ENCODE data around the gene POLRMT. TPM values are rescaled to one million over a fixed set of nuclear protein-coding genes. Genes with fewer than 3 reads are reported as not detected.
A peak's percentile ranks its signal among the peaks of the same experiment; 100 is the strongest.

Gene POLRMT
- total and polyA plus RNA-seq, 7 donors: 61.7 to 99.8 (median 78.8) TPM

GRCh38 chr19:591099-591958 lies 42.0 kb downstream of the POLRMT start:
- H3K4me3 ChIP-seq: no peak overlapping the region
- 26 to 32% (median 32%) methylated on average over 68 to 75 of the region's 75 CpGs for WGBS, 3 donors
- no peaks in the 10 kb centered on the region for H3K9me3 ChIP-seq
- ATAC-seq (peak; percentile 47 to 69 (median 60)), DNase-seq (no peak)
- no peaks in the 10 kb centered on the region for H3K36me3 ChIP-seq (ENCODE audit: insufficient read depth in 1 of 2, low read depth in 1 of 2)
- no peaks in the 10 kb centered on the region for H3K4me1 ChIP-seq
- H3K27me3 ChIP-seq (ENCODE audit: insufficient read depth in 3 of 3, low read length in 2 of 3): peaks cover 0 to 57% (median 22%) of the 10 kb centered on the region in 3 donors
- no peak for TF ChIP-seq CTCF (IDR thresholded peaks at IDR 0.05)
- intact Hi-C loops (cut with DNase I): loop anchor here in 1 of 2 donors (5.0 kb wide), 1 partner anchor 36 kb away; no protein-coding TSS in a partner anchor
- no peak overlapping the region for H3K27ac ChIP-seq

- H3K36me3 ChIP-seq (ENCODE audit: insufficient read depth in 1 of 2, low read depth in 1 of 2): no peaks in the 10 kb centered on the region
- intact Hi-C loops (cut with DNase I): loop anchor here in 1 of 2 donors (5.0 kb wide), 1 partner anchor 37 kb away; no protein-coding TSS in a partner anchor
- no peak for TF ChIP-seq CTCF (IDR thresholded peaks at IDR 0.05)
- DNase-seq (no peak), ATAC-seq (no peak)
- H3K4me3 ChIP-seq: no peak overlapping the region
- peaks cover 0 to 51% (median 20%) of the 10 kb centered on the region in 3 donors for H3K27me3 ChIP-seq (ENCODE audit: insufficient read depth in 3 of 3, low read length in 2 of 3)
- WGBS, 3 donors: 3 to 10% (median 8%) methylated on average over 16 to 41 of the region's 41 CpGs
- H3K4me1 ChIP-seq: no peaks in the 10 kb centered on the region
- no peak overlapping the region for H3K27ac ChIP-seq
- no peaks in the 10 kb centered on the region for H3K9me3 ChIP-seq
Measured at GRCh38 chr19:590750-591098, 42.6 kb downstream of the POLRMT start.

- TF ChIP-seq CTCF (IDR thresholded peaks at IDR 0.05): no peak
- no peak for ATAC-seq
- Histone ChIP-seq H3K9me3 (no peaks in the 10 kb centered on the region), H3K27ac (no peak overlapping the region), H3K36me3 (ENCODE audit: insufficient read depth in 1 of 2, low read depth in 1 of 2) (no peaks in the 10 kb centered on the region), H3K27me3 (ENCODE audit: insufficient read depth in 3 of 3, low read length in 2 of 3) (peaks cover 0 to 47% (median 20%) of the 10 kb centered on the region in 3 donors), H3K4me1 (no peaks in the 10 kb centered on the region), H3K4me3 (peak overlapping the region; percentile 28)
- intact Hi-C loops (cut with DNase I): loop anchor here in 1 of 2 donors (5.0 kb wide), 1 partner anchor 37 kb away; no protein-coding TSS in a partner anchor
- no peak for DNase-seq
- WGBS, 3 donors: 0 to 2% (median 1%) methylated on average over 9 to 50 of the region's 50 CpGs
Measured at GRCh38 chr19:590396-590745, 43.0 kb downstream of the POLRMT start.

- Histone ChIP-seq H3K27ac (no peak within 1 kb of the TSS), H3K27me3 (ENCODE audit: insufficient read depth in 3 of 3, low read length in 2 of 3) (peaks cover 0 to 44% (median 20%) of the 10 kb centered on the region in 3 donors), H3K4me1 (no peaks in the 10 kb centered on the region), H3K9me3 (no peaks in the 10 kb centered on the region), H3K36me3 (ENCODE audit: insufficient read depth in 1 of 2, low read depth in 1 of 2) (no peaks in the 10 kb centered on the region), H3K4me3 (peak within 1 kb of the TSS; percentile 30)
- no peak for DNase-seq
- intact Hi-C loops (cut with DNase I): loop anchor here in 1 of 2 donors (5.0 to 10.0 kb wide), 2 partner anchors 37 to 145 kb away; no protein-coding TSS in a partner anchor
- no peak for ATAC-seq
- TF ChIP-seq CTCF (IDR thresholded peaks at IDR 0.05): no peak
- 0 to 1% (median 1%) methylated on average over 20 to 121 of the region's 132 CpGs for WGBS, 3 donors
Measured at GRCh38 chr19:589693-590395, 43.5 kb downstream of the POLRMT start, which contains the start of gene HCN2. Gene HCN2 (plus strand): TSS chr19:589881. CDS start chr19:589946, 65 bp downstream.

All from psoas muscle (tissue), 8 donors.